ENCODE results near the gene FES.

The FES gene

DNA sequence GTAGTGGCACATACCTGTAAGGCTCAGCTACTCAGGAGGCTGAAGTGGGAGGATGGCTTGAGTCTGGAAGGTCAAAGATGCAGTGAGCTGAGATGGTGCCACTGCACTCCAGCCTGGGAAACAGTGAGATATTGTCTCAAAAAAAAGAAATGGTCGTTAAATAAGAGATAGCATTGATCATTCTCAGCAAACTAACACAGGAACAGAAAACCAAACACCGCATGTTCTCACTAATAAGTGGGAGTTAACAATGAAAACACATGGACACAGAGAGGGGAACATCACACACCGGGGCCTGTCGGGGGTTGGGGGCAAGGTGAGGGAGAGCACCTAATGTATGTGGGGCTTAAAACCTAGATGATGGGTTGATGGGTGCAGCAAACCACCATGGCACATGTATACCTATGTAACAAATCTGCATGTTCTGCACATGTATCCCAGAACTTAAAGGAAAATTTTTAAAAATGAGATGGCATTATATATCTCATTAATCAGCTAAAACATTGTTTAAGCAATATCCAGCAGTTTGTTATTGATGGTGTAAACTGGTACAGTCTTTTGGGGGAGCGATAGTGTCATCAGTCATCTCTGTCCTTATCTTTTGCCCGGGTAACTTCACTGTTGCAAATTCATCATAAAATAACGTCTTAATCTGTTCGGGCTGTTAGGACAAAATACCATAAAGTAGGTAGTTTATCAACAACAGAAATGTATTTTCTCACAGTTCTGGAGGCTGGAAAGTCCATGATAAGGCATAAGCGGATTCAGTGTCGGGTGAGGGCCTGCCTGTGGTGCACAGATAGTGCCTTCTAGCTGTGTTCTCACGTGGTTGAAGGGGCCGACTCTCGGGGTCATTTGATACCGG is 17.1 kb downstream of the FES start:
- TF ChIP-seq, protein P1, sequence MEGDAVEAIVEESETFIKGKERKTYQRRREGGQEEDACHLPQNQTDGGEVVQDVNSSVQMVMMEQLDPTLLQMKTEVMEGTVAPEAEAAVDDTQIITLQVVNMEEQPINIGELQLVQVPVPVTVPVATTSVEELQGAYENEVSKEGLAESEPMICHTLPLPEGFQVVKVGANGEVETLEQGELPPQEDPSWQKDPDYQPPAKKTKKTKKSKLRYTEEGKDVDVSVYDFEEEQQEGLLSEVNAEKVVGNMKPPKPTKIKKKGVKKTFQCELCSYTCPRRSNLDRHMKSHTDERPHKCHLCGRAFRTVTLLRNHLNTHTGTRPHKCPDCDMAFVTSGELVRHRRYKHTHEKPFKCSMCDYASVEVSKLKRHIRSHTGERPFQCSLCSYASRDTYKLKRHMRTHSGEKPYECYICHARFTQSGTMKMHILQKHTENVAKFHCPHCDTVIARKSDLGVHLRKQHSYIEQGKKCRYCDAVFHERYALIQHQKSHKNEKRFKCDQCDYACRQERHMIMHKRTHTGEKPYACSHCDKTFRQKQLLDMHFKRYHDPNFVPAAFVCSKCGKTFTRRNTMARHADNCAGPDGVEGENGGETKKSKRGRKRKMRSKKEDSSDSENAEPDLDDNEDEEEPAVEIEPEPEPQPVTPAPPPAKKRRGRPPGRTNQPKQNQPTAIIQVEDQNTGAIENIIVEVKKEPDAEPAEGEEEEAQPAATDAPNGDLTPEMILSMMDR (IDR thresholded peaks at IDR 0.05; ENCODE audit: control insufficient read depth, extremely low read depth, insufficient read depth), result no peak
- no peak for DNase-seq (ENCODE audit: low read depth)
- H3K4me3 ChIP-seq (ENCODE audit: low read depth, low read length), result peak overlapping the region; percentile 72

GRCh38 chr15:90902040-90902839 is 17.9 kb downstream of the FES start:
- TF ChIP-seq, protein P1 (IDR thresholded peaks at IDR 0.05; ENCODE audit: control insufficient read depth, extremely low read depth, insufficient read depth), result peak; percentile 74
- DNase-seq (ENCODE audit: low read depth), result peak; percentile 46
- H3K4me3 ChIP-seq (ENCODE audit: low read depth, low read length), result peak overlapping the region; percentile 72

- TF ChIP-seq, protein P1 (IDR thresholded peaks at IDR 0.05; ENCODE audit: control insufficient read depth, extremely low read depth, insufficient read depth), result no peak
- peak; percentile 82 for DNase-seq (ENCODE audit: low read depth)
- peak within 1 kb of the TSS; percentile 72 for H3K4me3 ChIP-seq (ENCODE audit: low read depth, low read length)
Observed at GRCh38 chr15:90902840-90903732, 18.8 kb downstream of the FES start, which contains the start of gene MAN2A2. MAN2A2 (plus strand) TSS chr15:90903302; CDS start chr15:90904208, 906 bp downstream.

- H3K4me3 ChIP-seq (ENCODE audit: low read depth, low read length), result peak overlapping the region; percentile 69
- peak; percentile 33 for DNase-seq (ENCODE audit: low read depth)
- TF ChIP-seq, protein P1 (IDR thresholded peaks at IDR 0.05; ENCODE audit: control insufficient read depth, extremely low read depth, insufficient read depth), result 0 out of 2 replicates have a peak, but pooled peaks have one; percentile 30
Observed at GRCh38 chr15:90903733-90904536, 19.6 kb downstream of the FES start.

GRCh38 chr15:90904746-90905145 is 20.4 kb downstream of the FES start:
- no peak overlapping the region for H3K4me3 ChIP-seq (ENCODE audit: low read depth, low read length)
- DNase-seq (ENCODE audit: low read depth), result no peak
- TF ChIP-seq, protein P1 (IDR thresholded peaks at IDR 0.05; ENCODE audit: control insufficient read depth, extremely low read depth, insufficient read depth), result no peak

All from LNCaP clone FGC (cell line).